GM13977 (cell line): ENCODE measurements around the gene HSD17B13.

Experiments
- DNase-seq: peaks from one replicate; pipeline ENCODE4 v3.0.0; 2012; ENCODE audit warnings: low spot score
- CTCF ChIP-seq: IDR thresholded peaks from 2 replicates; pipeline ENCODE4 v1.5.1; 2012; ENCODE audit warnings: mild to moderate bottlenecking, control low read depth; ENCODE audit not compliant: insufficient read depth; ENCODE audit errors: extremely low read depth, missing control alignments
- in situ Hi-C: fragments of 300-500 bp; cut with MboI; formaldehyde crosslinking; loops from one replicate; pipeline ENCODE4 v1.12.0; 2022; ENCODE audit warnings: low sequenced_read_pairs, low pct_unique_long_range_greater_than_20kb, mixed read lengths, inconsistent platforms; ENCODE audit not compliant: unreplicated experiment

The HSD17B13 gene

GRCh38 chr4:87283151-87283550 lies 39.5 kb downstream of the HSD17B13 start:
- in situ Hi-C loops: no loop called here
- TF ChIP-seq CTCF: no peak
- no peak for DNase-seq

- TF ChIP-seq CTCF: no peak
- no peak for DNase-seq
- in situ Hi-C loops: no loop called here
Measured at GRCh38 chr4:87281603-87282002, 41.1 kb downstream of the HSD17B13 start.

- TF ChIP-seq CTCF: no peak
- in situ Hi-C loops: no loop called here
- no peak for DNase-seq
Measured at GRCh38 chr4:87278335-87278794, 44.3 kb downstream of the HSD17B13 start.

- TF ChIP-seq CTCF: no peak
- in situ Hi-C loops: no loop called here
- no peak for DNase-seq
Measured at GRCh38 chr4:87275311-87275710, 47.4 kb downstream of the HSD17B13 start.

- TF ChIP-seq CTCF: no peak
- in situ Hi-C loops: no loop called here
- DNase-seq: no peak
Measured at GRCh38 chr4:87274803-87275202, 47.9 kb downstream of the HSD17B13 start.

GRCh38 chr4:87274327-87274726 lies 48.4 kb downstream of the HSD17B13 start:
- in situ Hi-C loops: no loop called here
- no peak for DNase-seq
- no peak for TF ChIP-seq CTCF

- TF ChIP-seq CTCF: no peak
- in situ Hi-C loops: no loop called here
- no peak for DNase-seq
Measured at GRCh38 chr4:87270825-87271224, 51.9 kb downstream of the HSD17B13 start.
